ENCODE measurements around the gene RBM33.

- TF ChIP-seq SMAD1 (CRISPR knock-in tag; IDR thresholded peaks at IDR 0.05; ENCODE audit: borderline replicate concordance, low read depth): no peak
- no peak for TF ChIP-seq ZNF138 (CRISPR knock-in tag; IDR thresholded peaks at IDR 0.05; ENCODE audit: low read depth)
- no peak for TF ChIP-seq ZKSCAN1 (IDR thresholded peaks at IDR 0.05; ENCODE audit: low read length)
- TF ChIP-seq MAFK (conservative IDR thresholded peaks at IDR 0.05 in 1 of 2, IDR thresholded peaks at IDR 0.05 in 1 of 2; ENCODE audit: low read length in 2 of 2): no peak
- TF ChIP-seq SUZ12 (IDR thresholded peaks at IDR 0.05; ENCODE audit: low read depth, low read length): no peak
- TF ChIP-seq DPF2 (CRISPR knock-in tag; IDR thresholded peaks at IDR 0.05; ENCODE audit: borderline replicate concordance, low read depth): no peak
- TF ChIP-seq POLR2A (IDR thresholded peaks at IDR 0.05; ENCODE audit: insufficient read depth in 1 of 2, low read depth in 2 of 2, low read length in 2 of 2): no peak
- no peak for TF ChIP-seq HOXA7 (CRISPR knock-in tag; IDR thresholded peaks at IDR 0.05)
Observed at GRCh38 chr7:155745737-155746136, 101.3 kb downstream of the RBM33 start.
